Mesendoderm (in vitro differentiated cells): ENCODE data around the gene MYO1E.

Source experiments
- DNase-seq: peaks from one replicate; pipeline ENCODE4 v3.0.0; 2013
- H2AK5ac ChIP-seq: 2 replicates; pipeline ENCODE4 v1.6.1; 2013; ENCODE audit warnings: low read length, inconsistent platforms
- H2BK120ac ChIP-seq: 2 replicates; pipeline ENCODE4 v1.6.1; 2013; ENCODE audit warnings: low read depth, mild to moderate bottlenecking, low read length, moderate library complexity, mixed read lengths
- H2BK15ac ChIP-seq: replicated peaks from 2 replicates; pipeline ENCODE4 v1.6.1; 2013; ENCODE audit warnings: low read depth, mild to moderate bottlenecking, moderate library complexity
- H2BK5ac ChIP-seq: 2 replicates; pipeline ENCODE4 v1.6.1; 2013; ENCODE audit warnings: low read length, inconsistent platforms
- H3K18ac ChIP-seq: 2 replicates; pipeline ENCODE4 v1.6.1; 2013; ENCODE audit warnings: mild to moderate bottlenecking, low read length, mixed read lengths
- H3K23ac ChIP-seq: one replicate; pipeline ENCODE4 v1.6.1; 2013; ENCODE audit warnings: low read length
- H3K27ac ChIP-seq: 2 replicates; pipeline ENCODE4 v1.5.1; 2013; ENCODE audit warnings: low read depth, mild to moderate bottlenecking, inconsistent platforms, low read length, moderate library complexity
- H3K27me3 ChIP-seq: 2 replicates; pipeline ENCODE4 v1.6.1; 2013; ENCODE audit warnings: low read length, control low read depth, mild to moderate bottlenecking, inconsistent platforms; ENCODE audit not compliant: insufficient read depth, poor library complexity
- H3K36me3 ChIP-seq: 2 replicates; pipeline ENCODE4 v1.6.1; 2013; ENCODE audit warnings: low read length, inconsistent platforms; ENCODE audit not compliant: control insufficient read depth, insufficient read depth
- H3K4ac ChIP-seq: one replicate; pipeline ENCODE4 v1.6.1; 2013; ENCODE audit warnings: low read depth, mild to moderate bottlenecking, low read length, moderate library complexity
- H3K4me1 ChIP-seq: 2 replicates; pipeline ENCODE4 v1.6.1; 2013; ENCODE audit warnings: low read depth, low read length, inconsistent platforms; ENCODE audit not compliant: control insufficient read depth
- H3K4me2 ChIP-seq: 2 replicates; pipeline ENCODE4 v1.6.1; 2013; ENCODE audit warnings: low read length
- H3K4me3 ChIP-seq: 2 replicates; pipeline ENCODE4 v1.5.1; 2013; ENCODE audit warnings: mild to moderate bottlenecking, low read length
- H3K56ac ChIP-seq: one replicate; pipeline ENCODE4 v1.6.1; 2013; ENCODE audit warnings: low read length
- H3K79me1 ChIP-seq: 2 replicates; pipeline ENCODE4 v1.6.1; 2013; ENCODE audit warnings: low read length, inconsistent platforms
- H3K79me2 ChIP-seq: 2 replicates; pipeline ENCODE4 v1.6.1; 2013; ENCODE audit warnings: mild to moderate bottlenecking, low read length; ENCODE audit not compliant: control insufficient read depth, insufficient read depth
- H3K9ac ChIP-seq: 2 replicates; pipeline ENCODE4 v1.6.1; 2013; ENCODE audit warnings: low read length, inconsistent platforms
- H4K5ac ChIP-seq: one replicate; pipeline ENCODE4 v1.6.1; 2013; ENCODE audit warnings: low read length
- H4K8ac ChIP-seq: one replicate; pipeline ENCODE4 v1.6.1; 2013; ENCODE audit warnings: low read depth, mild to moderate bottlenecking, control low read depth, low read length, moderate library complexity
- WGBS: extraction: QIAGEN DNeasy Blood & Tissue Kit; methylation state at CpG from one replicate; pipeline ENCODE4 v1.1.7; 2013; ENCODE audit warnings: low lambda C conversion rate, missing lambda C conversion rate; ENCODE audit not compliant: insufficient coverage; ENCODE audit errors: extremely low coverage; 5-methylcytosine and 5-hydroxymethylcytosine counted together

Gene MYO1E

GRCh38 chr15:59364248-59364647 lies 8.4 kb downstream of the MYO1E start:
- H2AK5ac ChIP-seq, result no peak overlapping the region
- H2BK15ac ChIP-seq, result no peak overlapping the region
- no peak overlapping the region for H2BK120ac ChIP-seq
- WGBS, result no CpG with 5 or more reads among the region's 4 CpGs
- peaks cover 2% of the 10 kb centered on the region for H3K79me2 ChIP-seq
- H3K4me2 ChIP-seq, result no peak overlapping the region
- H3K56ac ChIP-seq, result no peak overlapping the region
- H2BK5ac ChIP-seq, result no peak overlapping the region
- no peak overlapping the region for H3K18ac ChIP-seq
- peaks cover 8% of the 10 kb centered on the region for H3K79me1 ChIP-seq
- no peak overlapping the region for H3K4ac ChIP-seq
- H3K27me3 ChIP-seq, result no peaks in the 10 kb centered on the region
- no peaks in the 10 kb centered on the region for H3K4me1 ChIP-seq
- DNase-seq, result no peak
- H4K5ac ChIP-seq, result no peak overlapping the region
- no peak overlapping the region for H3K4me3 ChIP-seq
- no peaks in the 10 kb centered on the region for H3K36me3 ChIP-seq
- no peak overlapping the region for H3K9ac ChIP-seq
- no peak overlapping the region for H3K23ac ChIP-seq
- no peak overlapping the region for H4K8ac ChIP-seq
- no peak overlapping the region for H3K27ac ChIP-seq

DNA sequence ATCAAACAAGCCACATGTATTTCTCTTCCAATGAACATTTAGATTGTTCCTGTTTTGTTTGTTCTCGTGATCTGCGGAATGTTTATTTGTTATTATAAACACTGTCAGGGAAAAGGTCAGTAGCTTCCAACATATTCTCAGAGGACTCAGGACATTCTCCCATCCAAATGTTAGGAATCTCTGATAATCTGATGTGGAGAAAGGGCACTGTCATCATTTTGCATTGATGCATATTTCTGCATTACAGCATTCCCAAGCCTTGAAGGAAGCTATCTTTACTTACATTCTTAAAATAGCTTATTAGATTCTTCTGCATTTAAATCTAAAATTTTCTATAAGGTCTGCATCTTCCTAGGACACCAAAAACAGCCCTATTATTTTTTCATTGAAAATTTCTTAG lies 10.3 kb downstream of the MYO1E start:
- no peak overlapping the region for H3K4ac ChIP-seq
- no peak overlapping the region for H3K4me2 ChIP-seq
- H3K23ac ChIP-seq, result no peak overlapping the region
- no peak overlapping the region for H2BK120ac ChIP-seq
- WGBS, result no CpG with 5 or more reads among the region's 2 CpGs
- H3K79me1 ChIP-seq, result peaks cover 8% of the 10 kb centered on the region
- no peak overlapping the region for H3K4me3 ChIP-seq
- no peaks in the 10 kb centered on the region for H3K4me1 ChIP-seq
- peaks cover 1% of the 10 kb centered on the region for H3K27me3 ChIP-seq
- no peak overlapping the region for H2BK5ac ChIP-seq
- H3K18ac ChIP-seq, result no peak overlapping the region
- H3K56ac ChIP-seq, result no peak overlapping the region
- no peak overlapping the region for H4K8ac ChIP-seq
- H2BK15ac ChIP-seq, result no peak overlapping the region
- no peak overlapping the region for H2AK5ac ChIP-seq
- H3K9ac ChIP-seq, result no peak overlapping the region
- H3K27ac ChIP-seq, result no peak overlapping the region
- no peak overlapping the region for H4K5ac ChIP-seq
- H3K79me2 ChIP-seq, result peaks cover 2% of the 10 kb centered on the region
- DNase-seq, result no peak
- H3K36me3 ChIP-seq, result no peaks in the 10 kb centered on the region

DNA sequence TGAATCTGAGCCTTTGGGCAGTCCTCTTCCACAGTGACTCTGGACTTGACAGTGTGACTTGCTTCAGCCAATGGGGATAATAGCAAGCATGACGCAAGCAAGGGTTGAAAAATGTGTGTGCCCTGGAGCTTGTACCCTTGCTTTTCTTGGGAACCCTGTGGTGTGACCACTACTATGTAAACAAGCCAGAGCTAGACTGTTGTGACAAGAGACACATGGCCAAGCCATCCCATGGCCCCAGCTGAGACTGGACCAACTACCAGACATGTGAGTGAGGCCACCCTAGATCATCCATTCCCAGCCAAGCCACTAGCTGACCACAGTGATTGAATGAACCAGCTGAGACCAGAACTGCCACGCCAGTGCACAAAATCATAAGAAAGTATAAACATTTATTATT lies 11.8 kb downstream of the MYO1E start:
- H2BK5ac ChIP-seq, result no peak overlapping the region
- H3K4me3 ChIP-seq, result no peak overlapping the region
- no peak overlapping the region for H2AK5ac ChIP-seq
- no peak overlapping the region for H3K4me2 ChIP-seq
- H3K79me2 ChIP-seq, result peaks cover 2% of the 10 kb centered on the region
- H3K9ac ChIP-seq, result no peak overlapping the region
- H3K79me1 ChIP-seq, result peaks cover 8% of the 10 kb centered on the region
- H3K23ac ChIP-seq, result no peak overlapping the region
- no peak overlapping the region for H4K5ac ChIP-seq
- no peak overlapping the region for H2BK15ac ChIP-seq
- no peaks in the 10 kb centered on the region for H3K4me1 ChIP-seq
- H3K4ac ChIP-seq, result no peak overlapping the region
- H3K36me3 ChIP-seq, result no peaks in the 10 kb centered on the region
- no peak overlapping the region for H3K27ac ChIP-seq
- no peak overlapping the region for H3K18ac ChIP-seq
- H2BK120ac ChIP-seq, result no peak overlapping the region
- no peak overlapping the region for H3K56ac ChIP-seq
- H4K8ac ChIP-seq, result no peak overlapping the region
- no CpG with 5 or more reads among the region's 2 CpGs for WGBS
- DNase-seq, result no peak
- H3K27me3 ChIP-seq, result peaks cover 1% of the 10 kb centered on the region

DNA sequence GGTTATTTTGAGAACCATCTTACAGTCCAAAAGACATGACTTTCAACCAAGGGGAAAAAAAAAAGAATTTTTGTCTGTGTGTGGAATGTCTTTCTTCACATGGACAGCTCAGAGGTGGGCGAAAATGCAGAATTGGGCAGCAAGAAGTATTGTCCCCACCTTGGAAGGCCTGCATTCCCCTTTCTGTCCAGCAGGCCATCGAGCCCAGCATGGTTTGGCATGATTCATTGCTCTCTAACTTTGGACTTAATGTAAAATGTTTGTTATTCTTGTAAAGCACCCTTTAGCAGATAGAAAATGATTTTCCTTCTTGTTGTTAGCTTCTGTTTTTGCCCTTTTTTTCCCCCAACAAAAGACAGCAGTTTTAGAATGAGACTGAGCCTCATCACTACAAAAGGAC lies 12.4 kb downstream of the MYO1E start:
- Histone ChIP-seq H3K79me2 (peaks cover 2% of the 10 kb centered on the region), H2BK15ac (no peak overlapping the region), H3K27ac (no peak overlapping the region), H3K4me2 (no peak overlapping the region), H3K9ac (no peak overlapping the region), H3K18ac (no peak overlapping the region), H3K23ac (no peak overlapping the region), H3K27me3 (peaks cover 1% of the 10 kb centered on the region), H3K4me1 (no peaks in the 10 kb centered on the region), H2AK5ac (no peak overlapping the region), H3K4me3 (no peak overlapping the region), H4K8ac (no peak overlapping the region), H3K36me3 (no peaks in the 10 kb centered on the region), H2BK5ac (no peak overlapping the region), H3K56ac (no peak overlapping the region), H3K4ac (no peak overlapping the region), H4K5ac (no peak overlapping the region), H3K79me1 (peaks cover 8% of the 10 kb centered on the region), H2BK120ac (no peak overlapping the region)
- WGBS, result no CpG with 5 or more reads among the region's 2 CpGs
- peak; percentile 22 for DNase-seq

GRCh38 chr15:59355730-59356129 lies 16.9 kb downstream of the MYO1E start:
- no peak for DNase-seq
- Histone ChIP-seq H3K56ac (no peak overlapping the region), H3K4ac (no peak overlapping the region), H3K23ac (no peak overlapping the region), H2AK5ac (no peak overlapping the region), H2BK5ac (no peak overlapping the region), H2BK120ac (no peak overlapping the region), H3K27ac (no peak overlapping the region), H3K4me3 (no peak overlapping the region), H3K18ac (no peak overlapping the region), H2BK15ac (no peak overlapping the region), H3K9ac (no peak overlapping the region), H3K4me1 (peaks cover 9% of the 10 kb centered on the region), H3K4me2 (no peak overlapping the region), H3K79me1 (peaks cover 3% of the 10 kb centered on the region), H3K27me3 (peaks cover 1% of the 10 kb centered on the region), H4K8ac (no peak overlapping the region), H3K79me2 (no peaks in the 10 kb centered on the region), H4K5ac (no peak overlapping the region), H3K36me3 (no peaks in the 10 kb centered on the region)
- no CpG with 5 or more reads among the region's 7 CpGs for WGBS

- no peaks in the 10 kb centered on the region for H3K36me3 ChIP-seq
- no peak overlapping the region for H3K18ac ChIP-seq
- H3K23ac ChIP-seq, result no peak overlapping the region
- H3K4me1 ChIP-seq, result peaks cover 9% of the 10 kb centered on the region
- no peaks in the 10 kb centered on the region for H3K79me2 ChIP-seq
- H3K27me3 ChIP-seq, result peaks cover 1% of the 10 kb centered on the region
- no peak overlapping the region for H3K4me3 ChIP-seq
- no peak overlapping the region for H3K9ac ChIP-seq
- H2BK120ac ChIP-seq, result no peak overlapping the region
- H4K8ac ChIP-seq, result no peak overlapping the region
- no peak overlapping the region for H2BK15ac ChIP-seq
- no peak overlapping the region for H2AK5ac ChIP-seq
- peak; percentile 44 for DNase-seq
- no peak overlapping the region for H2BK5ac ChIP-seq
- H3K4ac ChIP-seq, result no peak overlapping the region
- H3K27ac ChIP-seq, result no peak overlapping the region
- H3K56ac ChIP-seq, result peak overlapping the region; percentile 18
- peak overlapping the region; percentile 10 for H3K4me2 ChIP-seq
- no peak overlapping the region for H4K5ac ChIP-seq
- WGBS, result no CpG with 5 or more reads among the region's 8 CpGs
- H3K79me1 ChIP-seq, result peaks cover 2% of the 10 kb centered on the region
Measured at GRCh38 chr15:59354417-59355031, 18.1 kb downstream of the MYO1E start.
